Head of caudate nucleus (tissue), 42 donors: ENCODE results near the gene STIM2.

Experiments used
- DNase-seq, 42 donors: peaks; one replicate each; pipeline versions ENCODE4 v3.0.0 to v3.0.0-alpha.2; 2020 to 2021; ENCODE audit warnings: mixed read lengths in 7 of 42
- intact Hi-C: fragments of 100-400 bp; cut with DNase I; formaldehyde crosslinking; loops from one replicate; pipeline ENCODE4 v1.15.0; 2022

Gene STIM2

GRCh38 chr4:26830701-26831100, 29.9 kb upstream of the STIM2 start:
- intact Hi-C loops: no loop called here
- no peak for DNase-seq

GRCh38 chr4:26836539-26836938, 24.1 kb upstream of the STIM2 start:
- DNase-seq: peak in 1 of 42 donors; percentile 3
- intact Hi-C loops: no loop called here

GRCh38 chr4:26837993-26838842, 22.4 kb upstream of the STIM2 start:
- intact Hi-C loops: no loop called here
- DNase-seq: no peak

GRCh38 chr4:26839016-26839415, 21.6 kb upstream of the STIM2 start:
- no peak for DNase-seq
- intact Hi-C loops: no loop called here

- DNase-seq: peak in 8 of 42 donors; percentile 15 to 50 (median 24)
- intact Hi-C loops: no loop called here
These were observed 21.1 kb upstream of the STIM2 start for GRCh38 chr4:26839534-26839951.

- DNase-seq: no peak
- intact Hi-C loops: no loop called here
These were observed 19.9 kb upstream of the STIM2 start for GRCh38 chr4:26840786-26841185.

GRCh38 chr4:26842911-26843310, 17.7 kb upstream of the STIM2 start:
- intact Hi-C loops: no loop called here
- no peak for DNase-seq

- no peak for DNase-seq
- intact Hi-C loops: no loop called here
These were observed 10.1 kb upstream of the STIM2 start for GRCh38 chr4:26850528-26850927.

- intact Hi-C loops: no loop called here
- DNase-seq: no peak
These were observed 9.5 kb upstream of the STIM2 start for GRCh38 chr4:26851129-26851528.

GRCh38 chr4:26854701-26855100, 5.9 kb upstream of the STIM2 start:
- DNase-seq: peak in 1 of 42 donors; percentile 37
- intact Hi-C loops: loop anchor here (5.0 kb wide), 1 partner anchor 153 kb away; no protein-coding TSS in a partner anchor

GRCh38 chr4:26856906-26857277, 3.7 kb upstream of the STIM2 start:
- no peak for DNase-seq
- intact Hi-C loops: loop anchor here (5.0 kb wide), 1 partner anchor 150 kb away; no protein-coding TSS in a partner anchor

GRCh38 chr4:26857278-26858034, 3.2 kb upstream of the STIM2 start:
- intact Hi-C loops: loop anchor here (5.0 kb wide), 1 partner anchor 150 kb away; no protein-coding TSS in a partner anchor
- peak; percentile 37 to 94 (median 88) for DNase-seq

- intact Hi-C loops: loop anchor here (5.0 kb wide), 1 partner anchor 149 kb away; no protein-coding TSS in a partner anchor
- no peak for DNase-seq
These were observed 2.4 kb upstream of the STIM2 start for GRCh38 chr4:26858035-26858918.

- no peak for DNase-seq
- intact Hi-C loops: loop anchor here (5.0 kb wide), 1 partner anchor 148 kb away; no protein-coding TSS in a partner anchor
These were observed 1.7 kb upstream of the STIM2 start for GRCh38 chr4:26858947-26859401.

- intact Hi-C loops: loop anchor here (5.0 kb wide), 3 partner anchors 133 to 277 kb away; partner anchors contain the start of gene TBC1D19
- peak in 7 of 42 donors; percentile 21 to 47 (median 33) for DNase-seq
These were observed 882 bp upstream of the STIM2 start for GRCh38 chr4:26859762-26860156.

- intact Hi-C loops: loop anchor here (5.0 kb wide), 2 partner anchors 131 to 279 kb away; partner anchors contain the start of gene TBC1D19
- DNase-seq: peak in 10 of 42 donors; percentile 15 to 64 (median 48)
These were observed 337 bp downstream of the STIM2 start for GRCh38 chr4:26860922-26861433.

GRCh38 chr4:26861434-26862186, 969 bp downstream of the STIM2 start:
- DNase-seq: peak in 41 of 42 donors; percentile 41 to 85 (median 72)
- intact Hi-C loops: loop anchor here (5.0 kb wide), 2 partner anchors 131 to 279 kb away; partner anchors contain the start of gene TBC1D19
